Measurements from ENCODE around the gene TMEM8B.

Gene TMEM8B

DNA sequence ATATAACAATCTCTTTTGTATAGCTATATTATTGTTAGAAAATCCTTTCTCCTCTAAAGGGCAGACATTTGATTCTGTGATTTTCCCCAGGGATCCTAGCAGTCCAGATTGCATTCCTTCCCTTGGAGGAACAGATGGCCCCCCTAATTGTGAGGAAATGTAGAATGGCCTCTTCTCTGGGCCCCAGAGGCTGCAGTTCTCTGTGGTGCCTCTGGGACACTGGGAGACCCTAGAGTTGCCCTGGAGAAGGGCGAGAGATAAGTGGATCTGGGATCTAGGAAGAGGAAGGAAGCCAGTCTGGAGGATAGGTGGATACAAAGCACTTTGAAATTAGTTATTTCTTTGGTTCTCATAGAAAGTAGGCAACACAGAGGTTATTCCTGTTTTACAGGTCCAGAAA lies 12.3 kb upstream of the TMEM8B start:
- TF ChIP-seq, protein P1, sequence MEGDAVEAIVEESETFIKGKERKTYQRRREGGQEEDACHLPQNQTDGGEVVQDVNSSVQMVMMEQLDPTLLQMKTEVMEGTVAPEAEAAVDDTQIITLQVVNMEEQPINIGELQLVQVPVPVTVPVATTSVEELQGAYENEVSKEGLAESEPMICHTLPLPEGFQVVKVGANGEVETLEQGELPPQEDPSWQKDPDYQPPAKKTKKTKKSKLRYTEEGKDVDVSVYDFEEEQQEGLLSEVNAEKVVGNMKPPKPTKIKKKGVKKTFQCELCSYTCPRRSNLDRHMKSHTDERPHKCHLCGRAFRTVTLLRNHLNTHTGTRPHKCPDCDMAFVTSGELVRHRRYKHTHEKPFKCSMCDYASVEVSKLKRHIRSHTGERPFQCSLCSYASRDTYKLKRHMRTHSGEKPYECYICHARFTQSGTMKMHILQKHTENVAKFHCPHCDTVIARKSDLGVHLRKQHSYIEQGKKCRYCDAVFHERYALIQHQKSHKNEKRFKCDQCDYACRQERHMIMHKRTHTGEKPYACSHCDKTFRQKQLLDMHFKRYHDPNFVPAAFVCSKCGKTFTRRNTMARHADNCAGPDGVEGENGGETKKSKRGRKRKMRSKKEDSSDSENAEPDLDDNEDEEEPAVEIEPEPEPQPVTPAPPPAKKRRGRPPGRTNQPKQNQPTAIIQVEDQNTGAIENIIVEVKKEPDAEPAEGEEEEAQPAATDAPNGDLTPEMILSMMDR (IDR thresholded peaks at IDR 0.05; ENCODE audit: borderline replicate concordance, control extremely low read depth, extremely low read depth, insufficient read depth, missing control alignments) = no peak
- in situ Hi-C loops (cut with MboI; ENCODE audit: low sequenced_read_pairs, unreplicated experiment) = no loop called here
- DNase-seq (ENCODE audit: low spot score) = no peak

DNA sequence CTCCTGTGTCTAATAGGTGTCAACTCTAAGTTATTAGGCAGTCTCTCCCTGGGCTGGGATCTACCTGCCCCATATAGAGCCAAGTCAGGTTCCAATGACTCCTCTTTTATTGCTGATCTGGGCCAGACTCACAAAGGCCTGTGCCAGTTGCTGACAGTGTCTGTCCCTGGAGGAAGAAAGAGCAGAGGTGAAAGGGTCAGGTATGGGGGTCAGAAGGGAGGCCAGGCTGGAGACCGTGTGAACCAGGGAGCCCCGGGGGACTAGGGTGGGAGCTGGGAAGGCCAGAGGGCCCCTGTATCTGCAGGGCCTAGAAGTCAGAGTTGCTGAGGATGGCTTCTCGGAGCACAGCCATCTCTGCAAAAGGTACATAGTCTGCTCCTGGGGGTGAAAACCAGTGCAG lies 10.7 kb upstream of the TMEM8B start:
- no peak for DNase-seq (ENCODE audit: low spot score)
- TF ChIP-seq, protein P1 (IDR thresholded peaks at IDR 0.05; ENCODE audit: borderline replicate concordance, control extremely low read depth, extremely low read depth, insufficient read depth, missing control alignments) = no peak
- in situ Hi-C loops (cut with MboI; ENCODE audit: low sequenced_read_pairs, unreplicated experiment) = no loop called here

DNA sequence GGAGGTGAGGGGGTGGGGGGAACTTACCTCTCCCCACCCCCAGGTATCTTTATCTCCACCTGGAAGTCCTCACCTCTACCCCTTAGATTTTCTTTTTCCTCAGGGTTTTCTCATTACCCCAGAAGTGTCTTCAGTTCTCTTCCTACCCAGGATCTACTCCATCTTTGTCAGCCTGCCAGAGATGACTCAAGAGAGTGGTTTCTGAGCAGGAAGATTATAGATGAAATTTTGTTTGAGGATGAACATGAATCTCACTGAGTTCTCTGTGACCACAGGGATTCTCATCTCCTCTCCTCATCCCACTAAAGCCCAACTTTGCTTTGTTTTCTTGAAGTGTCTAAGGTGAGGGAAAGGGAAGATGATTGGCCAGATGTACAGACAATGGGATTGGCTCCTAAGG lies 9.0 kb upstream of the TMEM8B start:
- in situ Hi-C loops (cut with MboI; ENCODE audit: low sequenced_read_pairs, unreplicated experiment) = loop anchor here (10.0 kb wide), 1 partner anchor 65 kb away; no protein-coding TSS in a partner anchor
- DNase-seq (ENCODE audit: low spot score) = no peak
- TF ChIP-seq, protein P1 (IDR thresholded peaks at IDR 0.05; ENCODE audit: borderline replicate concordance, control extremely low read depth, extremely low read depth, insufficient read depth, missing control alignments) = no peak

DNA sequence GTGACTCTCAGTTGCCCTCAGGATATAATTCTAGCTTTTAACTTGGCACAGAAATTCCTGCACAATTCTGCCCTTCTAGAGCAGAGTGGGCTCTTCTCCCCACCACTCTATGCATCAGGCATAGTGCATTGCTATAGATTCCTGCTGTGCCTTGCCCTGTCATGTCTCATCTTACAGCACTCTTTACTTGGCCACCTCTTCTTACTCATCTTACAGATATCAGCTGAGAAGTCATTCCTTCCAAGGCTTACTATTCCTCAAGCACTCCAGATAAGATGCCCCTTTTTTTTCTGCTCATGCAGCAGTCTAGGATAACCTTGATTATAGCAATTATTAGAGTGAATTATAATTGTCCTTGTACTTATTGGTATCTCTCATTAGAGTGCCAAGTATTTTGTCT lies 6.1 kb upstream of the TMEM8B start:
- DNase-seq (ENCODE audit: low spot score) = no peak
- TF ChIP-seq, protein P1 (IDR thresholded peaks at IDR 0.05; ENCODE audit: borderline replicate concordance, control extremely low read depth, extremely low read depth, insufficient read depth, missing control alignments) = no peak
- in situ Hi-C loops (cut with MboI; ENCODE audit: low sequenced_read_pairs, unreplicated experiment) = loop anchor here (10.0 kb wide), 1 partner anchor 62 kb away; no protein-coding TSS in a partner anchor

DNA sequence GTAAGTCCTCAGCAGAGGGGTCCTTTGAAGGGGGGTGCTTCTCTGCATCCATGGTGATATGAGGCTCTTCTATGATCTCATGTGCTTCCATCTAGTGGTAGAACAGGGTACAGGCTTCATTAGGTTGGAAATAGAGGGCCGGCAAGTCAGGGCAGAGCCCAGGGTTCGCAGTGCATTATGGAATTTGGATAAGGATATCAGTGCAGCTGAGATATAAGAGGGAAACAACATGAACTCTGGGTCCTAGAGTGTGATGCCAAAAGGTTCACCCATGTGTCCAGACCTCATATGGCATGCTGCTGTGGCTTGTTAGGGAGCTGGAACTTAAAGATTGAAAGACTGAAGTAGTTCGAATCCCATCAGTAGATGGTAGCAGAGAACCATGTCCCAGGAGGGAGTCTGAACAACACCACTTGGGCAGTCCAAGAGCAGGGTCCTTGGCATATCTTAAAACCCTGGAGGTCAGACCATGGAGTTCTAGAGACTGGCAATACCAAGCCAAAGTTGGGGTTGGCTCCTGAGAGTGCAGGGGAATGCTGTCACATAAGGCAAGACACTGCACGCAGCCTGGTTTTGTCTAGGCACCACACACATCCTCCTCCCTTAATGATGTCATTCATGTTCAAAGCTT lies 2.8 kb upstream of the TMEM8B start:
- in situ Hi-C loops (cut with MboI; ENCODE audit: low sequenced_read_pairs, unreplicated experiment) = loop anchor here (10.0 kb wide), 1 partner anchor 59 kb away; no protein-coding TSS in a partner anchor
- TF ChIP-seq, protein P1 (IDR thresholded peaks at IDR 0.05; ENCODE audit: borderline replicate concordance, control extremely low read depth, extremely low read depth, insufficient read depth, missing control alignments) = peak; percentile 58
- DNase-seq (ENCODE audit: low spot score) = peak; percentile 67

DNA sequence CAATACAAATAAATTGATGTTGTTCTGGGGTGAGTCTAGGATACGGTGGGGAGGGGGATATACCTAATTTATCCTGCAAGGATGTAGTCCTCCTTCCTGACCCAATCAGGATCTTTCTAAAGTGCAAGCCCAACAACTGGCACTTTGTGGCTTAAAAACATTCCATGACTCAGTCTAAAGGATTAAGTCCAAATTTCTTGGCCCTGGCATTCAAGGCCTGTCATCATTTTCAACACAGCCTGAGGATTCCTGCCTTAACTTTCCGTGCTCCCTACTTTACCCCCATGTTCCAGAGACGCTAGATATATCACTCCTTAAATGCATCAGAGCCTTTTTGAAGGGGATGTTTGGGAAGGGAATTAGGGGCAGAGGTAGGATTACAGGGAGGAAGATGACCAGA lies 1.5 kb upstream of the TMEM8B start:
- in situ Hi-C loops (cut with MboI; ENCODE audit: low sequenced_read_pairs, unreplicated experiment) = loop anchor here (10.0 kb wide), 1 partner anchor 57 kb away; no protein-coding TSS in a partner anchor
- no peak for DNase-seq (ENCODE audit: low spot score)
- TF ChIP-seq, protein P1 (IDR thresholded peaks at IDR 0.05; ENCODE audit: borderline replicate concordance, control extremely low read depth, extremely low read depth, insufficient read depth, missing control alignments) = no peak
